Peyer's patch (tissue), 4 donors: ENCODE data around the gene BCKDK.

ENCODE experiments used
- CTCF ChIP-seq, 6 experiments: fragments of 450-650 bp in 4 of 6; fragments of 200-600 bp in 2 of 6; sonication (generic) in 1 of 6; IDR thresholded peaks; one replicate each; pipeline ENCODE4 v1.5.1; 2017 to 2019; ENCODE audit warnings: antibody characterized with exemption in 6 of 6, mild to moderate bottlenecking in 3 of 6, moderate library complexity in 1 of 6
- POLR2A ChIP-seq, 2 donors: fragments of 450-650 bp; IDR thresholded peaks; one replicate each; pipeline ENCODE4 v1.5.1; 2017; ENCODE audit warnings: antibody characterized with exemption in 2 of 2, mild to moderate bottlenecking in 2 of 2, moderate library complexity in 2 of 2

- TF ChIP-seq CTCF (IDR thresholded peaks at IDR 0.05): no peak
- TF ChIP-seq POLR2A (IDR thresholded peaks at IDR 0.05): no peak
Measured at GRCh38 chr16:31077592-31078396, 30.4 kb upstream of the BCKDK start.
